C4-2B (cell line): ENCODE data around the gene ANKRD11.

ENCODE experiments used
- H3K27ac ChIP-seq: fragments of 450-650 bp; 2 replicates; pipeline ENCODE4 v1.5.1; 2017
- ZFX ChIP-seq: fragments of 450-650 bp; IDR thresholded peaks from 2 replicates; pipeline ENCODE4 v1.6.1; 2017
- TF ChIP-seq, protein P1 (sequence below): fragments of 450-650 bp; conservative IDR thresholded peaks from 2 replicates; pipeline ENCODE4 v1.5.1; 2017; ENCODE audit warnings: mild to moderate bottlenecking

The ANKRD11 gene

GRCh38 chr16:89371968-89372634, 118.3 kb downstream of the ANKRD11 start:
- H3K27ac ChIP-seq = no peak overlapping the region
- no peak for TF ChIP-seq ZFX
- TF ChIP-seq, protein P1, sequence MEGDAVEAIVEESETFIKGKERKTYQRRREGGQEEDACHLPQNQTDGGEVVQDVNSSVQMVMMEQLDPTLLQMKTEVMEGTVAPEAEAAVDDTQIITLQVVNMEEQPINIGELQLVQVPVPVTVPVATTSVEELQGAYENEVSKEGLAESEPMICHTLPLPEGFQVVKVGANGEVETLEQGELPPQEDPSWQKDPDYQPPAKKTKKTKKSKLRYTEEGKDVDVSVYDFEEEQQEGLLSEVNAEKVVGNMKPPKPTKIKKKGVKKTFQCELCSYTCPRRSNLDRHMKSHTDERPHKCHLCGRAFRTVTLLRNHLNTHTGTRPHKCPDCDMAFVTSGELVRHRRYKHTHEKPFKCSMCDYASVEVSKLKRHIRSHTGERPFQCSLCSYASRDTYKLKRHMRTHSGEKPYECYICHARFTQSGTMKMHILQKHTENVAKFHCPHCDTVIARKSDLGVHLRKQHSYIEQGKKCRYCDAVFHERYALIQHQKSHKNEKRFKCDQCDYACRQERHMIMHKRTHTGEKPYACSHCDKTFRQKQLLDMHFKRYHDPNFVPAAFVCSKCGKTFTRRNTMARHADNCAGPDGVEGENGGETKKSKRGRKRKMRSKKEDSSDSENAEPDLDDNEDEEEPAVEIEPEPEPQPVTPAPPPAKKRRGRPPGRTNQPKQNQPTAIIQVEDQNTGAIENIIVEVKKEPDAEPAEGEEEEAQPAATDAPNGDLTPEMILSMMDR = no peak

DNA sequence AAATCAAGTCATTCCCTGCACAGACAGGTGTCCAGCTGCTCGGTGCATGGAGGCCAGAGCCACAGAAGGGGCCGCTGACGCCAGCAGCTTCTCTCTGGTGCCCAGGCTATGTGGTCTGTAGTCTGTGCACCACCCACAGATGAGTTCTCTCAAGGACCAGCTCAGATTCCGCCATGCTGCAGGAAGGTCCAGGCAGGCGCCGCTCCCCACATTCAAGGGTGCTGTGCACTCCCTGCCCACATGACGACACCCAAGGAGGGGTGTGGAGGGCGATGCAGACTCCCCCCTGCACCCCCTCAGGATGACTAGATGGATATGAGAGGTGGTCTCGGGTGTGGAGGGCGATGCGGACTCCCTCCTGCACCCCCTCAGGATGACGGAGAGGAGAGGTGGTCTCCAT, 119.0 kb downstream of the ANKRD11 start:
- no peak overlapping the region for H3K27ac ChIP-seq
- TF ChIP-seq, protein P1 = no peak
- no peak for TF ChIP-seq ZFX

DNA sequence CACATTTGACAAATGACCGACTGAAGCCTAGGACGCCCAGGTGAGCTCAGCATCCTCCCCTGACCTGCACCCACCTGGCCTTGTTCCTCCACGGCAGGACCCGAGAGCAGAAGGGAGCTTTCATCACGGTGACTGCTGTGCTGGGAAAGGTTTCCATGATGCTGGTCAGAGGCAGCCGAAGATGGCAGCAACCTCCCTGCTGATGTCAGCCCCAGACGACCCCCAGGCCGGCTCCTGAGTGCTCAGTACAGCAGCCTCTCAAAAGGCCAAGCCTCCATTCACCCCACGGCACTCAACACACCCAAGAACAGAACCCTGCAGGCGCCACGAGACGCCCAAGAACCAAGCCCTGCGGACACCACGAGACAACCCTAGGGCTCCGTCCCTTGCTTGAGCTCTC, 119.8 kb downstream of the ANKRD11 start:
- TF ChIP-seq, protein P1 = no peak
- no peak for TF ChIP-seq ZFX
- no peak overlapping the region for H3K27ac ChIP-seq

DNA sequence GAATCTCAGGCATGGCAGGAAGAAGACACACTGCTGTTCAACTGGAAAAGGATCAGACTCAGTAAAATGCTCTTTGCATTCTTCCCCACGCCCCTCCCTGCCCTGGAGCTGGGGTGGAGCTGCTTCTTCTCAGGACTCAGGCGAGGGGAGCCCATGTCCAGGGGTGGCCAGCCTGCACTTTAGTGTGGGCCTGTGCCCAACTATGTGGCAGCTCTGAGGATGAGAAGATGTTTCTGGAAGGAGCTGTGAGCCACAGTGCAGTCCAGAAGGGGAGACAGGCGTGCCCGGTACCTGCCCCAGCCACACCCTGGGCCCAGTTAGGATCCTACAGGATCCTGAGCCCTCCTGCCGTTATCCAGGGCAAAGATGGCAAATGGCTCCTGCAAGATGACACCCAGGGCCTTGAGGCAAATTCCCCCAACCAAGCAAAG, 120.3 kb downstream of the ANKRD11 start:
- TF ChIP-seq ZFX = no peak
- TF ChIP-seq, protein P1 = no peak
- H3K27ac ChIP-seq = no peak overlapping the region

GRCh38 chr16:89369266-89369895, 121.0 kb downstream of the ANKRD11 start:
- no peak for TF ChIP-seq ZFX
- TF ChIP-seq, protein P1 = no peak
- H3K27ac ChIP-seq = no peak overlapping the region

GRCh38 chr16:89368604-89369249, 121.6 kb downstream of the ANKRD11 start:
- TF ChIP-seq, protein P1 = no peak
- no peak for TF ChIP-seq ZFX
- H3K27ac ChIP-seq = no peak overlapping the region

DNA sequence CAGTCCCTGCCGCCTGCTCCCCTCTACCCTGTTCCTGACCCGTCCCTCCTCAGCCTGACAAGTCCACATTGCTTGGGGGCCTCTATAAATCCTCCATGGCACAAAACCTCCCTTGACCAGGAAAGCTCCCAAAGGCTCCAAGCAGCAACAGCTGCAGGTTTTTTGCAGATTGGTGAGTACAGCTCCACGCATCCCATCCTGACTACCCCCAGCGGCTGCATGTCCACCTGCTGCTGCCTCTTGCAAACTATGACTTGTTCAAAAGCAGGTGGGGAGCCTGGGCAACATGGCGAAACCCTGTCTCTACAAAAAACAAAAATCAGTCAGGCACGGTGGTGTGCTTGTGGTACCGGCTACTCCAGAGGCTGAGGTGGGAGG, 122.8 kb downstream of the ANKRD11 start:
- H3K27ac ChIP-seq = no peak overlapping the region
- no peak for TF ChIP-seq ZFX
- TF ChIP-seq, protein P1 = no peak
